ENCODE data around the gene SH2B3. TPM values are rescaled to one million over a fixed set of nuclear protein-coding genes. Genes with fewer than 3 reads are reported as not detected.
"Not testable (repeated sequence)": the region's sequence is repeated elsewhere in the genome, so short reads cannot be mapped to it uniquely, and the experiment has no call there.

Gene SH2B3
- total and polyA plus RNA-seq, 4 donors: 9.6 to 46.0 (median 17.9) TPM

GRCh38 chr12:111368788-111369495, 36.8 kb upstream of the SH2B3 start, which contains the start of gene PHETA1:
Gene PHETA1, minus strand, starts transcription at chr12:111369095. Its CDS starts 5,668 bp downstream, at chr12:111363427.
- DNase-seq: peak; percentile 91 to 95 (median 93)
- peaks cover 0 to 20% (median 0%) of the 10 kb centered on the region in 5 donors for H3K4me1 ChIP-seq (ENCODE audit: control insufficient read depth in 5 of 5, insufficient read depth in 5 of 5, low read length in 5 of 5)

GRCh38 chr12:111369496-111370220, 36.1 kb upstream of the SH2B3 start:
- no peak for DNase-seq
- WGBS, 2 donors: 43 to 46% methylated on average over 13 of the region's 13 CpGs
- no peak for ATAC-seq (ENCODE audit: insufficient read depth, low FRiP score)
- no peaks in the 10 kb centered on the region for H3K27me3 ChIP-seq (ENCODE audit: control insufficient read depth in 3 of 3, insufficient read depth in 3 of 3, low read length in 2 of 3)
- no peaks in the 10 kb centered on the region for H3K9me3 ChIP-seq (ENCODE audit: control insufficient read depth in 4 of 4, insufficient read depth in 3 of 4, low read length in 3 of 4)
- H3K36me3 ChIP-seq (ENCODE audit: control insufficient read depth in 4 of 4, insufficient read depth in 4 of 4, low read length in 4 of 4): peaks cover 0 to 8% (median 3%) of the 10 kb centered on the region in 4 donors
- peak overlapping the region; percentile 90 for H3K4me3 ChIP-seq
- no peak overlapping the region for H3K27ac ChIP-seq (ENCODE audit: low read depth in 1 of 2, low read length in 1 of 2)
- TF ChIP-seq CTCF (IDR thresholded peaks at IDR 0.05; ENCODE audit: control extremely low read depth, extremely low read depth): no peak
- peak overlapping the region; percentile 56 to 71 for H3K9ac ChIP-seq (ENCODE audit: insufficient read depth in 1 of 2, low read length in 2 of 2)
- H3K4me1 ChIP-seq (ENCODE audit: control insufficient read depth in 5 of 5, insufficient read depth in 5 of 5, low read length in 5 of 5): peaks cover 0 to 20% (median 0%) of the 10 kb centered on the region in 5 donors

More at GRCh38 chr12:111368788-111369495, 36.8 kb upstream of the SH2B3 start, which contains the start of gene PHETA1:
- Histone ChIP-seq H3K9ac (ENCODE audit: insufficient read depth in 1 of 2, low read length in 2 of 2) (peak within 1 kb of the TSS; percentile 56 to 71), H3K27ac (ENCODE audit: low read depth in 1 of 2, low read length in 1 of 2) (peak within 1 kb of the TSS; percentile 64 to 90), H3K27me3 (ENCODE audit: control insufficient read depth in 3 of 3, insufficient read depth in 3 of 3, low read length in 2 of 3) (no peaks in the 10 kb centered on the region), H3K9me3 (ENCODE audit: control insufficient read depth in 4 of 4, insufficient read depth in 3 of 4, low read length in 3 of 4) (no peaks in the 10 kb centered on the region), H3K36me3 (ENCODE audit: control insufficient read depth in 4 of 4, insufficient read depth in 4 of 4, low read length in 4 of 4) (peaks cover 0 to 8% (median 3%) of the 10 kb centered on the region in 4 donors), H3K4me3 (peak within 1 kb of the TSS; percentile 90)
- TF ChIP-seq CTCF (IDR thresholded peaks at IDR 0.05; ENCODE audit: control extremely low read depth, extremely low read depth): peak; percentile 4
- ATAC-seq (ENCODE audit: insufficient read depth, low FRiP score): peak; percentile 98
- WGBS, 2 donors: 1% methylated on average over 45 to 72 of the region's 72 CpGs

GRCh38 chr12:111373231-111373630, 32.5 kb upstream of the SH2B3 start:
- not testable (repeated sequence) for H3K9ac ChIP-seq (ENCODE audit: insufficient read depth in 1 of 2, low read length in 2 of 2); H3K4me1 ChIP-seq (ENCODE audit: control insufficient read depth in 5 of 5, insufficient read depth in 5 of 5, low read length in 5 of 5); H3K4me3 ChIP-seq; DNase-seq; H3K27me3 ChIP-seq (ENCODE audit: control insufficient read depth in 3 of 3, insufficient read depth in 3 of 3, low read length in 2 of 3); ATAC-seq (ENCODE audit: insufficient read depth, low FRiP score); H3K9me3 ChIP-seq (ENCODE audit: control insufficient read depth in 4 of 4, insufficient read depth in 3 of 4, low read length in 3 of 4); H3K36me3 ChIP-seq (ENCODE audit: control insufficient read depth in 4 of 4, insufficient read depth in 4 of 4, low read length in 4 of 4); H3K27ac ChIP-seq (ENCODE audit: low read depth in 1 of 2, low read length in 1 of 2)
- 98 to 100% methylated on average over 1 of the region's 1 CpG for WGBS, 2 donors

GRCh38 chr12:111377440-111377839, 28.3 kb upstream of the SH2B3 start:
- 92 to 96% methylated on average over 3 of the region's 3 CpGs for WGBS, 2 donors
- Histone ChIP-seq H3K36me3 (ENCODE audit: control insufficient read depth in 4 of 4, insufficient read depth in 4 of 4, low read length in 4 of 4) (no peaks in the 10 kb centered on the region), H3K27me3 (ENCODE audit: control insufficient read depth in 3 of 3, insufficient read depth in 3 of 3, low read length in 2 of 3) (no peaks in the 10 kb centered on the region), H3K9me3 (ENCODE audit: control insufficient read depth in 4 of 4, insufficient read depth in 3 of 4, low read length in 3 of 4) (peaks cover 0 to 3% (median 0%) of the 10 kb centered on the region in 4 donors), H3K4me3 (no peak overlapping the region), H3K27ac (ENCODE audit: low read depth in 1 of 2, low read length in 1 of 2) (no peak overlapping the region), H3K4me1 (ENCODE audit: control insufficient read depth in 5 of 5, insufficient read depth in 5 of 5, low read length in 5 of 5) (no peaks in the 10 kb centered on the region), H3K9ac (ENCODE audit: insufficient read depth in 1 of 2, low read length in 2 of 2) (no peak overlapping the region)
- no peak for DNase-seq
- ATAC-seq (ENCODE audit: insufficient read depth, low FRiP score): no peak
- no peak for TF ChIP-seq CTCF (IDR thresholded peaks at IDR 0.05; ENCODE audit: control extremely low read depth, extremely low read depth)
